Activated naive CD4-positive, alpha-beta T cell treated with anti-CD3 and anti-CD28 coated beads for 36 hours (primary cell): ENCODE results near the gene MST1R. TPM values are rescaled to one million over a fixed set of nuclear protein-coding genes. Genes with fewer than 3 reads are reported as not detected.

Experiments
- CTCF ChIA-PET: fragments of 350-600 bp; sonication (Branson Sonifier 250); formaldehyde crosslinking; loops from one replicate; lab custom pipeline; 2021; ENCODE audit warnings: antibody characterized with exemption; lab: Charles Lee
- DNase-seq: peaks from one replicate; pipeline ENCODE4 v3.0.0-alpha.2; 2020
- H3K27ac Mint-ChIP-seq: one replicate; pipeline ENCODE4 v1.8.0; 2021; ENCODE audit warnings: mild to moderate bottlenecking, mixed read lengths
- H3K27me3 Mint-ChIP-seq: one replicate; pipeline ENCODE4 v1.8.0; 2021; ENCODE audit warnings: low read depth, mixed read lengths
- H3K36me3 Mint-ChIP-seq: one replicate; pipeline ENCODE4 v1.8.0; 2021; ENCODE audit warnings: low read depth, mixed read lengths
- H3K4me1 Mint-ChIP-seq: one replicate; pipeline ENCODE4 v1.8.0; 2021; ENCODE audit warnings: low read depth, mixed read lengths
- H3K4me3 Mint-ChIP-seq: one replicate; pipeline ENCODE4 v1.8.0; 2021; ENCODE audit warnings: mild to moderate bottlenecking, moderate library complexity, mixed read lengths
- H3K9me3 Mint-ChIP-seq: one replicate; pipeline ENCODE4 v1.8.0; 2021; ENCODE audit warnings: mixed read lengths
- intact Hi-C: fragments of 100-400 bp; cut with micrococcal nuclease; formaldehyde crosslinking; loops from one replicate; pipeline ENCODE4 v1.15.1; 2023
- total RNA-seq, 2 experiments: library from RNA; stranded (reverse); gene quantifications; one replicate each; pipeline ENCODE4 v1.2.3, GENCODE V29; 2021

The MST1R gene
- total RNA-seq, 2 experiments from 2014 or later: 0.27 to 0.41 TPM

GRCh38 chr3:49869525-49870126, 34.0 kb downstream of the MST1R start, which contains the start of gene CAMKV:
Gene CAMKV (minus strand): TSS chr3:49869906. CDS start chr3:49862388, 7,518 bp downstream.
- Mint-ChIP-seq H3K36me3 (no peaks in the 10 kb centered on the region), H3K4me1 (no peaks in the 10 kb centered on the region), H3K27ac (no peak within 1 kb of the TSS), H3K27me3 (peaks cover 25% of the 10 kb centered on the region), H3K9me3 (no peaks in the 10 kb centered on the region), H3K4me3 (peak within 1 kb of the TSS; percentile 49)
- intact Hi-C loops: no loop called here
- DNase-seq: peak; percentile 30
- CTCF ChIA-PET: interaction anchor here (0.5 kb wide), 1 partner anchor 63 kb away, joined by 4 read pairs; no protein-coding TSS in a partner anchor

GRCh38 chr3:49868862-49869466, 34.7 kb downstream of the MST1R start:
- no peaks in the 10 kb centered on the region for H3K36me3 Mint-ChIP-seq
- intact Hi-C loops: no loop called here
- DNase-seq: no peak
- no peaks in the 10 kb centered on the region for H3K4me1 Mint-ChIP-seq
- peaks cover 28% of the 10 kb centered on the region for H3K27me3 Mint-ChIP-seq
- CTCF ChIA-PET: interaction anchor here (0.5 kb wide), 1 partner anchor 64 kb away, joined by 4 read pairs; no protein-coding TSS in a partner anchor
- H3K9me3 Mint-ChIP-seq: no peaks in the 10 kb centered on the region
- no peak overlapping the region for H3K27ac Mint-ChIP-seq
- H3K4me3 Mint-ChIP-seq: peak overlapping the region; percentile 49

DNA sequence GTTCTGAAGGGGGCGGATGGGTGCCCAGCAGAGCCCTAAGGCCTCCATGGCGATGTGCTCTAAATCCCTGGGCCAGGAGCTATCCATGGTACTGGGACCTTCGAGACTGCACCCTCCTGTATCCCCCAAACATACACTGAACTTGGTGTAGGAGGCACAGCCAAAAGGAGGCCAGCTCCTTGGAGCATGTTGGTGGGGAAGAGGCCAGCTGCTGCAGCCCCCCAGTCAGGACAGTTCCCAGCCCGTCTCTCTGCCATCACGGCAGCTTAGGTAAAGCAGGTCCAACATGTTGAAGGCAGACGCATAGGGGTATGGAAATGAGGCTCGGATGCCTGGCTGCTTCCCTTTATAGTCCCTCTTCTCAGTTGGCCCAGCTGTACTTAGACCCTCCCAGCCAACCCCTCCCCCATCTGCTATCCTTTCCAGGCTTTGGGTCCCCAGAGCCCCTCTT, 35.8 kb downstream of the MST1R start:
- peak; percentile 43 for DNase-seq
- no peaks in the 10 kb centered on the region for H3K4me1 Mint-ChIP-seq
- no peaks in the 10 kb centered on the region for H3K36me3 Mint-ChIP-seq
- CTCF ChIA-PET: no interaction called here
- H3K9me3 Mint-ChIP-seq: no peaks in the 10 kb centered on the region
- H3K4me3 Mint-ChIP-seq: no peak overlapping the region
- intact Hi-C loops: no loop called here
- peaks cover 28% of the 10 kb centered on the region for H3K27me3 Mint-ChIP-seq
- H3K27ac Mint-ChIP-seq: no peak overlapping the region

DNA sequence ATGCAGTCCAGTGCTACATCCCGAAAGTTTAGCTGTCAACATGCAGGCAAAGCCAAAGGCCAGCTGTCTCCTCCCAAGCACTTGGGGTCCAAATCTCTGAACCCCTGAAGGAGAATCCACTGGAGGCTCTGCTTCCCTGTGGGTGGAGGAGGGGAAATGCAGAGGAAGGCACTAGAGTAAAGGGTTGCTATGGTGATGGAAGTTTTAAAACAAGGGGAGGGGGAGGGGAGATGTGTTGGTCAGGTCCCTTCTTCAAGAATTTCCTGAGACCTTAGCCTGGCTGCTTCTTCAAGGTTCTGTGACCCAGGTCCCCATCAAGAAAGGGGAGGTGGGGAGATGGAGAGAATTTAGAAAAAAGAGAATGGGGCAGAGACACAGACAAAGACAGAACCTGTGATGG, 36.3 kb downstream of the MST1R start:
- no peaks in the 10 kb centered on the region for H3K36me3 Mint-ChIP-seq
- intact Hi-C loops: no loop called here
- no peaks in the 10 kb centered on the region for H3K9me3 Mint-ChIP-seq
- H3K27ac Mint-ChIP-seq: no peak overlapping the region
- peaks cover 28% of the 10 kb centered on the region for H3K27me3 Mint-ChIP-seq
- no peaks in the 10 kb centered on the region for H3K4me1 Mint-ChIP-seq
- CTCF ChIA-PET: interaction anchor here (0.9 kb wide), 1 partner anchor 28 kb away, joined by 4 read pairs; no protein-coding TSS in a partner anchor
- no peak for DNase-seq
- H3K4me3 Mint-ChIP-seq: no peak overlapping the region

DNA sequence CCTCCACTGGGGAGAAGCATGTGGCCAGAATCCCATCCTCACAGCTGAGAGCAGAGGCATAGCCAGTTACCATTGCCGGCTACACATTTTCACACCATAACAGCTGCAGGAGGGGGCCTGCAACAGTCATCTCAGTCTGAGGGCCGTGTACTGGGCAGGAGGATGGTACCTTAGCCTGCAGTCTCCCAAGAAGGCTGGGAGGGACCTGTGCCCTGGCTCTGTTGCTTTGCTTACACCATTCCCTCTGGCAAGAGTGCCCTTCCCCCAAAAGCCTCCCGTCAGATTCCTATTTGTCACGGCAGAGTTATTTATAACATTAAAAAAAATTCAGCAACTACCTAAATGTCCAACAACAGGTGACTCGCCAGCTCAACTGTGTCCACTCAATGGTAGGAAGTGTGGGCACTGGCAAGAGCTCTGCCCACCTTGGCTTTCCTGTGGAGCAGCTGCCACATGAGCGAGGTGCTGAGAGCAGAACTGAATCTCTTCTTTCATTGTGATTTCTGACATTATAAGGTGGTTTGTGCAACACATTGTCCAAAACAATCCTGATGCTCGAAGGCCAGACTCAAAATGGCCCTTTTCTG, 38.4 kb downstream of the MST1R start:
- intact Hi-C loops: no loop called here
- Mint-ChIP-seq H3K36me3 (no peaks in the 10 kb centered on the region), H3K4me3 (no peak overlapping the region), H3K27ac (no peak overlapping the region), H3K4me1 (no peaks in the 10 kb centered on the region), H3K9me3 (no peaks in the 10 kb centered on the region), H3K27me3 (peaks cover 21% of the 10 kb centered on the region)
- DNase-seq: no peak
- CTCF ChIA-PET: no interaction called here

GRCh38 chr3:49864505-49864904, 39.2 kb downstream of the MST1R start:
- Mint-ChIP-seq H3K27ac (no peak overlapping the region), H3K27me3 (peaks cover 19% of the 10 kb centered on the region), H3K4me1 (no peaks in the 10 kb centered on the region), H3K9me3 (no peaks in the 10 kb centered on the region), H3K36me3 (no peaks in the 10 kb centered on the region), H3K4me3 (no peak overlapping the region)
- no peak for DNase-seq
- intact Hi-C loops: no loop called here
- CTCF ChIA-PET: interaction anchor here (0.6 to 3.0 kb wide), 2 partner anchors 25 to 877 kb away, joined by 5 to 13 read pairs; no protein-coding TSS in a partner anchor

DNA sequence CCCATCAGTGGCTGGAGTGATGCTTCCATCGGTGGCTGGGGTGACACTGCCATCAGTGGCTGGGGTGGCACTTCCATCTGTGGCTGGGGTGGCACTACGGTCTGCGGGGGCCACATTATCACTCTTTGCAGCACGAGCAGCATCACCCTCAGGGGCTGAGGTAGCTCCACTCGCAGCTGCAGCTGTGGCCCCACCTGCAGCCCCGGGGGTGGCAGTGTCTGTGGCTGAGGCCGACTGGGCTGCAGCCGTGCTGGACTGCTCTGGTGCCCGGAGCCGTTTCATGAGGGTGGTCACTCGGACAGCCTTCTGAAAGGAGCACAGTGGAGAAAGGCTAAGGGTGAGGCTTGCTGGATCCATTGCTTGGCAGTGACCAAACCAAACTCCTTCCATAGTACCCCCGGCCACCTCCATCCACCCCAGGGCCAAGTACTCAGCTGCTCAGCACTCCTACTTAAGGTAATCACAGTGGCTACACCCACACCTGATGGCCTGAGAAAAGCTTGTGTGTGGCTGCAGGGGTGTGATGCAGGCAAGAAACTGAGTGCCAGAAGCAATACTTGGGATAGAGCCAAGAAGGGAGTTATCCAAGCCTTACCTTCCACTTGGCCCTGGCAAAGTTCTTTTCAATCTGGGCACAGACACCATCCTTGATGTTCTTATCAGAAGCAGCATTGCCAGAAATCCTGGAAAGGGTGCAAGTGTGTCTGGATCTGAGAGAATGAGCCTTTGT, 43.9 kb downstream of the MST1R start:
- DNase-seq: no peak
- CTCF ChIA-PET: interaction anchor here (1.4 kb wide), 1 partner anchor 20 kb away, joined by 4 read pairs; no protein-coding TSS in a partner anchor
- Mint-ChIP-seq H3K27me3 (peaks cover 3% of the 10 kb centered on the region), H3K4me1 (peaks cover 11% of the 10 kb centered on the region), H3K9me3 (no peaks in the 10 kb centered on the region), H3K4me3 (no peak overlapping the region), H3K36me3 (no peaks in the 10 kb centered on the region), H3K27ac (no peak overlapping the region)
- intact Hi-C loops: no loop called here

DNA sequence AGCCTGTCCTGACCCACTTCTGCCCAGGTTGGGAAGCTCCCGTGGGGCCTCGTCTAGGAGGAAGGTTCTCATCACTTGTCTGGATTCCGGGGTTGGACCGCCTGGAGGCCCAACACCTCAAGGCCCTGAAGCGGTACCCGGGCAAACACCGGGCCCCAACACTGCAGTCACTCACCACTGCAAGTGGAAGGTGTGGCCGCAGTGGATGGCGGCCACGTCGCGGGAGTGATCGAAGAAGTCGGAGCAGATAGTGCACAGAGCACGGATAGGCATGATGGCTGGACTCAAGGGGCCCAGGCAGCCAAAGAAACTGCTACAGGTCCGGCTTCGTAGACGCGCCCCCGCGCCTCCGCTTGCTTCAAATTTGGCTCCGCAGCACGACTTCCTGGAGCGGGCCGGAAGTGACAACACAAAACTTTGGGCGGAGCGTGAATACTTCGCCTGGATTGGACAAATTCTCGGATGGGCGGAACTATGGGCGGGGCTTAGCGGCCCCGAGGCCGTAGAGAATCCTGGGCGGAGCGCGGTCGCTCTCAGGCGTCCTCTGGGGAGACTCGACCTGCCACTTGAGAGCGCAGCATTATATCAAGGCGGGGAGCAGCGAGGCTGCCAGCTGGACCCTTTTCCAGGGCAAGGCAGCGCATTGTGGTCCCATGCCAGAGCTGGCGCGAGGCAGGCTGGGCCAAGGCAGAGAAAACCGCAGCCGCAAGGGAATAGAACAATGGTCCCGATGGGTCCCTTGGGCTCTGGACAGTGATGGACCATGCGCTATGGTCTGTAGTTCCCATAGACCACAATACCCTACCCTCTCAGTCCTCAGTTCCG, 47.3 kb downstream of the MST1R start, which contains the start of gene TRAIP:
TSS of gene TRAIP (minus strand) at position 384 of the 825 bp plus-strand sequence. CDS start at position 273, 111 bp downstream.
- H3K4me3 Mint-ChIP-seq: peak within 1 kb of the TSS; percentile 94
- DNase-seq: peak; percentile 97
- peak within 1 kb of the TSS; percentile 65 for H3K27ac Mint-ChIP-seq
- peaks cover 13% of the 10 kb centered on the region for H3K4me1 Mint-ChIP-seq
- CTCF ChIA-PET: interaction anchor here (1.1 to 1.9 kb wide), 3 partner anchors 17 to 73 kb away, joined by 3 to 9 read pairs (median 4); partner anchors contain the start of gene MON1A
- H3K36me3 Mint-ChIP-seq: peaks cover 1% of the 10 kb centered on the region
- intact Hi-C loops: loop anchor here (1.0 kb wide), 3 partner anchors 48 to 84 kb away; partner anchors contain the start of genes MON1A and RBM6
- no peaks in the 10 kb centered on the region for H3K9me3 Mint-ChIP-seq
- H3K27me3 Mint-ChIP-seq: no peaks in the 10 kb centered on the region

DNA sequence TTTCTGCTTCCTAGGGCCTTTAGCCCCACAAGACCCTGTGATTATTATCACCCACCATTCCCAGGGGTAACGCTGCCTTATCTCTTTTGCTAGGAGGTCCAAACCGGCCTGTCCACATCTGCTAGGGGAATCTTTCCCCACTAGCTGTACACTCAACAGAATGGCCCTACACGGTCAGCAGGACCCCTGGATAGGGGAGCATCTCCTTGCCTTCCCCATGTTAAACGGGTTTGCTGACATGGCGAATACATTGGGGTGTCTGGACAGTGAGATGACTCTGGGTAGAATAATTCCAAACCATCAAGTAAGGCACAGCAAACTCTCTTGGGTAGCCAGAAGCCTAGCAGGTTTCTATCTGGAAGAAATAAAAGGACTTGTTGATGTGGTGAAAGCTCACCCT, 48.0 kb downstream of the MST1R start:
- CTCF ChIA-PET: interaction anchor here (0.6 to 1.9 kb wide), 4 partner anchors 16 to 759 kb away, joined by 3 to 9 read pairs (median 4); partner anchors contain the start of gene MON1A
- H3K27ac Mint-ChIP-seq: no peak overlapping the region
- H3K36me3 Mint-ChIP-seq: peaks cover 1% of the 10 kb centered on the region
- H3K4me3 Mint-ChIP-seq: peak overlapping the region; percentile 94
- H3K27me3 Mint-ChIP-seq: no peaks in the 10 kb centered on the region
- no peaks in the 10 kb centered on the region for H3K9me3 Mint-ChIP-seq
- intact Hi-C loops: loop anchor here (1.0 kb wide), 2 partner anchors 74 to 85 kb away; partner anchors contain the start of genes MON1A and RBM6
- peaks cover 13% of the 10 kb centered on the region for H3K4me1 Mint-ChIP-seq
- no peak for DNase-seq

DNA sequence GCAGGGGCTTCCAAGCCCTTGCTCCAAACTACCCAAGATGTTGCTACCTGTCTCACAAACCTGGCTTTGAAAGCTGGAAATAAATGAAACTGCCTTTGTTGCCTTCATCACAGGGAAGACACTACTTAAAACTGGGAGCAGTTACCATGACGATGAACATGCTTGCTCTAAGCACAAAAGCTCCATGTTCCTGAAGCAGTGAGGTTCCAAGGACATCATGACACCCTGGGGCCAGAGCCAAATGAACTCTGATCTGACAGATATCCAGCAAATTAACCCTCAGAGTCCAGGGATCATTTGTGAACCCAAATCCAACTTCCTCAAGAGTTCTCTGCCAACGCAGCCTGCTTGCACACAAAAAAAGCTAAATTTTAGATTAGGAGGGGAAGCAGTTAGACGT, 58.0 kb downstream of the MST1R start:
- no peak for DNase-seq
- Mint-ChIP-seq H3K27ac (no peak overlapping the region), H3K9me3 (no peaks in the 10 kb centered on the region), H3K4me1 (no peaks in the 10 kb centered on the region), H3K27me3 (no peaks in the 10 kb centered on the region), H3K4me3 (no peak overlapping the region), H3K36me3 (peaks cover 16% of the 10 kb centered on the region)
- CTCF ChIA-PET: interaction anchor here (2.5 kb wide), 1 partner anchor 43 kb away, joined by 9 read pairs; the partner anchor contains the start of gene INKA1
- intact Hi-C loops: no loop called here
